K562 (cell line): ENCODE measurements around the gene MMP24OS. TPM values are rescaled to one million over a fixed set of nuclear protein-coding genes. Genes with fewer than 3 reads are reported as not detected.

Experiments
- ATAC-seq: fragments of 200-7000 bp; cut with Tn5 transposase; 3 replicates; pipeline ENCODE4 v1.9.1; 2020; ENCODE audit warnings: moderate library complexity
- BruUV-seq: library from RNA; stranded (reverse); fragments of 400-500 nt; replicated peaks from 2 replicates; lab custom pipeline; 2021; lab: Mats Ljungman, UMichigan
- CTCF ChIA-PET: fragments of 300-600 bp; formaldehyde crosslinking; extraction: SDS; loops from one replicate; lab custom pipeline; 2021; ENCODE audit warnings: low intra/inter-chr PET ratio; lab: Yijun Ruan, JAX
- POLR2A ChIA-PET: fragments of 300-600, 350-650 bp; sonication (Branson Sonifier 250); formaldehyde crosslinking; extraction: SDS; loops from one replicate; lab custom pipeline; 2021; ENCODE audit warnings: antibody characterized with exemption, inconsistent platforms; lab: Yijun Ruan, JAX
- DNase-seq, 4 experiments: peaks; one replicate each; pipeline versions ENCODE4 v3.0.0 to v3.0.0-alpha.2; 2011 to 2018; ENCODE audit warnings: low spot score in 3 of 4, mixed read lengths in 3 of 4; ENCODE audit errors: extremely low read depth in 1 of 4
- FAIRE-seq: peaks from 2 replicates; lab custom pipeline; 2011; peaks lifted over from hg19 to GRCh38; lab: Jason Lieb, UNC
- H2AFZ ChIP-seq: 2 replicates; pipeline ENCODE4 v1.6.0; 2011; ENCODE audit warnings: low read depth, low read length, control low read depth, inconsistent platforms
- H3K27ac ChIP-seq: fragments of 200-600 bp; 3 replicates; pipeline ENCODE4 v1.8.0; 2011; ENCODE audit warnings: low read depth, mild to moderate bottlenecking, control low read depth, inconsistent platforms, low read length, moderate library complexity, mixed read lengths; ENCODE audit errors: extremely low read depth
- H3K27me3 ChIP-seq, 2 experiments: fragments of 300-600 bp in 1 of 2; 2 replicates in 1 of 2; 3 replicates in 1 of 2; pipeline versions ENCODE4 v1.6.0 to v1.8.0; 2011; ENCODE audit warnings: inconsistent platforms in 2 of 2, low read length in 2 of 2, mild to moderate bottlenecking in 1 of 2, mixed read lengths in 1 of 2, moderate library complexity in 1 of 2; ENCODE audit not compliant: control insufficient read depth in 2 of 2, insufficient read depth in 2 of 2
- H3K36me3 ChIP-seq: fragments of 300-600 bp; 3 replicates; pipeline ENCODE4 v1.8.0; 2011; ENCODE audit warnings: mild to moderate bottlenecking, low read length, inconsistent platforms; ENCODE audit not compliant: control insufficient read depth, insufficient read depth
- H3K4me1 ChIP-seq, 2 experiments: fragments of 200-600 bp in 1 of 2; replicated peaks in 1 of 2; 2 replicates in 1 of 2; 3 replicates in 1 of 2; pipeline versions ENCODE4 v1.5.1 to v1.8.0; 2011; ENCODE audit warnings: inconsistent platforms in 2 of 2, low read length in 2 of 2, mild to moderate bottlenecking in 1 of 2, mixed read lengths in 1 of 2, moderate library complexity in 1 of 2; ENCODE audit not compliant: control insufficient read depth in 2 of 2, insufficient read depth in 2 of 2
- H3K4me2 ChIP-seq: 2 replicates; pipeline ENCODE4 v1.6.1; 2011; ENCODE audit warnings: low read length, control low read depth, inconsistent platforms, mixed read lengths; ENCODE audit not compliant: insufficient read depth
- H3K4me3 ChIP-seq: fragments of 200-600 bp; sonication (generic), shearing (Covaris generic); 2 replicates; pipeline ENCODE4 v1.5.1; 2016; ENCODE audit warnings: control low read depth, inconsistent platforms
- H3K79me2 ChIP-seq: fragments of 200-600 bp; 3 replicates; pipeline ENCODE4 v1.8.0; 2011; ENCODE audit warnings: low read length, inconsistent platforms; ENCODE audit not compliant: control insufficient read depth, insufficient read depth
- H3K9ac ChIP-seq, 2 experiments: 2 replicates each; pipeline versions ENCODE4 v1.6.0 to v1.6.1; 2011; ENCODE audit warnings: low read depth in 2 of 2, low read length in 2 of 2, control low read depth in 1 of 2, inconsistent platforms in 1 of 2, mild to moderate bottlenecking in 1 of 2, mixed read lengths in 1 of 2; ENCODE audit not compliant: insufficient read depth in 1 of 2
- H3K9me1 ChIP-seq: one replicate; pipeline ENCODE4 v1.6.0; 2011; ENCODE audit warnings: inconsistent platforms, mild to moderate bottlenecking, low read length, moderate library complexity; ENCODE audit not compliant: control insufficient read depth, insufficient read depth
- H3K9me3 ChIP-seq: replicated peaks from 2 replicates; pipeline ENCODE4 v1.5.1; 2011; ENCODE audit warnings: low read depth, low read length, inconsistent platforms; ENCODE audit not compliant: control insufficient read depth, insufficient read depth
- H4K20me1 ChIP-seq: replicated peaks from 2 replicates; pipeline ENCODE4 v1.6.1; 2011; ENCODE audit warnings: low read length, inconsistent platforms, mixed read lengths; ENCODE audit not compliant: control insufficient read depth, insufficient read depth
- GTF2F1 ChIP-seq: IDR thresholded peaks from 2 replicates; pipeline ENCODE4 v1.6.1; 2011; ENCODE audit warnings: low read depth, low read length, improper control_type of control experiment
- HNRNPK ChIP-seq: fragments of 200-400 bp; formaldehyde crosslinking; IDR thresholded peaks from one replicate; pipeline ENCODE4 v1.6.1; 2018; ENCODE audit warnings: mild to moderate bottlenecking, low read depth, low read length; ENCODE audit not compliant: poor library complexity, severe bottlenecking
- MBD2 ChIP-seq: sonication (generic); IDR thresholded peaks from 2 replicates; pipeline ENCODE4 v1.6.1; 2016; ENCODE audit warnings: low read depth, borderline replicate concordance
- NCOA1 ChIP-seq: fragments of 450-650 bp; IDR thresholded peaks from 2 replicates; pipeline ENCODE4 v1.6.1; 2016; ENCODE audit warnings: low read depth
- PHB2 ChIP-seq: fragments of 450-650 bp; IDR thresholded peaks from 2 replicates; pipeline ENCODE4 v1.6.1; 2017; ENCODE audit warnings: low read depth
- PHTF2 ChIP-seq: fragments of 250-450 bp; sonication (Bioruptor Pico); IDR thresholded peaks from 2 replicates; pipeline ENCODE4 v1.5.0; 2021; ENCODE audit warnings: mild to moderate bottlenecking
- POLR2A ChIP-seq: fragments of 450-650 bp; conservative IDR thresholded peaks from 2 replicates; pipeline ENCODE4 v1.6.1; 2016
- SAP30 ChIP-seq: fragments of 200-600 bp; sonication (generic); IDR thresholded peaks from 2 replicates; pipeline ENCODE4 v1.6.1; 2012; ENCODE audit warnings: borderline replicate concordance, low read depth, mild to moderate bottlenecking, moderate library complexity, low read length, control low read depth, inconsistent platforms; ENCODE audit not compliant: insufficient read depth, poor library complexity, severe bottlenecking
- SIRT6 ChIP-seq: IDR thresholded peaks from one replicate; pipeline ENCODE4 v1.6.1; 2012; ENCODE audit warnings: low read depth, mild to moderate bottlenecking, control low read depth, inconsistent platforms, low read length, moderate library complexity
- SMARCA4 ChIP-seq: fragments of 450-650 bp; IDR thresholded peaks from 2 replicates; pipeline ENCODE4 v1.6.1; 2016
- WGBS: fragments of 100-300 bp; shearing (Covaris generic); methylation state at CpG from one replicate; pipeline ENCODE4 v1.1.6; 2016; ENCODE audit warnings: low coverage, mixed read lengths; ENCODE audit not compliant: insufficient coverage; ENCODE audit errors: missing lambda C conversion rate; 5-methylcytosine and 5-hydroxymethylcytosine counted together
- in situ Hi-C: fragments of 300-500 bp; cut with MboI; formaldehyde crosslinking; loops from 4 replicates; pipeline ENCODE4 v1.15.0; 2018; ENCODE audit warnings: inconsistent platforms, mixed read lengths
- intact Hi-C: fragments of 100-400 bp; cut with micrococcal nuclease; formaldehyde crosslinking; loops from 2 replicates; pipeline ENCODE4 v1.14.2; 2022
- polyA plus RNA-seq, 8 experiments: library from polyadenylated mRNA; depleted of rRNA in 4 of 8; stranded (reverse) in 5 of 8; unstranded in 3 of 8; fragments of >200 nt; fragmentation: Nextera tagmentation in 2 of 8; fragmentation: Illumina TruSeq in 1 of 8; extraction: Ambion mirVana in 2 of 8; extraction: Trizol in 1 of 8; gene quantifications; 2 replicates each; pipeline versions ENCODE4 v1.2.1 to v1.2.3, GENCODE V29; 2011 to 2014; ENCODE audit warnings: inconsistent platforms in 1 of 8, missing spikeins in 1 of 8
- total RNA-seq, 7 experiments: library from RNA; depleted of rRNA in 6 of 7; stranded (reverse); fragments of >200 nt in 6 of 7; fragmentation: Illumina TruSeq in 2 of 7; extraction: Trizol in 2 of 7; gene quantifications; 2 replicates each; pipeline versions ENCODE4 v1.2.1 to v1.2.3, GENCODE V29; 2011 to 2021; ENCODE audit warnings: low replicate concordance in 1 of 7
- TF ChIP-seq, protein P1 (sequence below): fragments of 450-650 bp; IDR thresholded peaks from 2 replicates; pipeline ENCODE4 v1.7.1; 2018; ENCODE audit warnings: mild to moderate bottlenecking, low read depth; ENCODE audit not compliant: partially characterized antibody
- TF ChIP-seq, protein P2 (sequence below), 3 experiments: IDR thresholded peaks in 2 of 3; conservative IDR thresholded peaks in 1 of 3; 2 replicates each; pipeline ENCODE4 v1.5.1; 2011 to 2012; ENCODE audit warnings: low read length in 3 of 3, mild to moderate bottlenecking in 3 of 3, control low read depth in 2 of 3, improper control_type of control experiment in 1 of 3, inconsistent platforms in 1 of 3, low read depth in 1 of 3, mixed read lengths in 1 of 3, moderate library complexity in 1 of 3; ENCODE audit not compliant: insufficient read depth in 2 of 3
- TF ChIP-seq, protein P3 (sequence below): fragments of 450-650 bp; formaldehyde crosslinking; conservative IDR thresholded peaks from 2 replicates; pipeline ENCODE4 v1.4.0; 2022; ENCODE audit warnings: mild to moderate bottlenecking, missing genetic modification characterization
- TF ChIP-seq, protein P4 (sequence below): fragments of 250-450 bp; sonication (Bioruptor Pico); IDR thresholded peaks from 2 replicates; pipeline ENCODE4 v1.4.0; 2020; ENCODE audit warnings: mild to moderate bottlenecking, moderate library complexity, borderline replicate concordance

MMP24OS gene
- total and polyA plus RNA-seq, 9 of the 15 experiments (the other 6 are each of a cell fraction or from before 2014, with no cell fraction given), result 0.92 to 41.5 (median 11.4) TPM

DNA sequence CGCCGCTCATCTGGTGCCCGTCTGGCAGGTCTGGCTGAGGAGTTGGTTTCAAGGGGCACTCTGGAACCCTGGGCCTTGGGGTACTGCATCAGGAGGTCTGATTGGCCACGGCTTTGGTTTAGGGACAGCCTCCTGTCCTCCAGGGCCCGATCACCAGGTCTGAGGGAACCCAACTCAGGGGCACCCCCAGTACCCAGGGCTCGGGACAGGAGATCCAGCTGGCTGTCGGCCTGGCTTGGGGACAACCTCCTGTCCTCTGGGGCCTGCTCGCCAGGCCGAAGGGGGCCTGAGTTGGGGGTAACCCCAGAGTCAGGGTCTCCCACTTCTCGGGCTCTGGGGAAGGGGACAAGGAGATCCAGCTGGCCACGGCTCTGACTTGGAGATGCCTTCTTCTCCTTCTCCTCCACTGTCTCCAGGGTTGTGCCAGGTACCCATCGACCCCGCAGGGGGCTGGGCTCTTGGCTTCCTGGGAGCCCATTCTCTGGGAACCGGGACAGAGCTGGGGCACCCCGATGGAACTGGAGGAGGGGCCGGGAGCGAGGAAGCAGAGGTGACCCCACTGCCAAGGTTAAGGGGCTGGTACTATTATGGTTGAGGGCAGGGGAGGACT, 9.1 kb upstream of the MMP24OS start:
- intact Hi-C loops, result no loop called here
- no peaks in the 10 kb centered on the region for H3K9me1 ChIP-seq
- H3K36me3 ChIP-seq, result peaks cover 13% of the 10 kb centered on the region
- H3K4me1 ChIP-seq, result peaks cover 10 to 50% of the 10 kb centered on the region in 2 experiments; a peak in 4 of 5 replicates
- no peak overlapping the region for H2AFZ ChIP-seq
- 71% methylated on average over 13 of the region's 17 CpGs for WGBS
- DNase-seq (no peak), FAIRE-seq (no peak)
- no peak overlapping the region for H3K4me3 ChIP-seq
- ChIA-PET POLR2A (interaction anchor here (0.7 to 1.1 kb wide), 2 partner anchors 12 to 413 kb away, joined by 3 read pairs; no protein-coding TSS in a partner anchor), CTCF (no interaction called here)
- no peak overlapping the region for H3K4me2 ChIP-seq
- H3K27ac ChIP-seq, result no peak overlapping the region
- TF ChIP-seq NCOA1, result no peak
- TF ChIP-seq MBD2, result no peak
- TF ChIP-seq, protein P1, sequence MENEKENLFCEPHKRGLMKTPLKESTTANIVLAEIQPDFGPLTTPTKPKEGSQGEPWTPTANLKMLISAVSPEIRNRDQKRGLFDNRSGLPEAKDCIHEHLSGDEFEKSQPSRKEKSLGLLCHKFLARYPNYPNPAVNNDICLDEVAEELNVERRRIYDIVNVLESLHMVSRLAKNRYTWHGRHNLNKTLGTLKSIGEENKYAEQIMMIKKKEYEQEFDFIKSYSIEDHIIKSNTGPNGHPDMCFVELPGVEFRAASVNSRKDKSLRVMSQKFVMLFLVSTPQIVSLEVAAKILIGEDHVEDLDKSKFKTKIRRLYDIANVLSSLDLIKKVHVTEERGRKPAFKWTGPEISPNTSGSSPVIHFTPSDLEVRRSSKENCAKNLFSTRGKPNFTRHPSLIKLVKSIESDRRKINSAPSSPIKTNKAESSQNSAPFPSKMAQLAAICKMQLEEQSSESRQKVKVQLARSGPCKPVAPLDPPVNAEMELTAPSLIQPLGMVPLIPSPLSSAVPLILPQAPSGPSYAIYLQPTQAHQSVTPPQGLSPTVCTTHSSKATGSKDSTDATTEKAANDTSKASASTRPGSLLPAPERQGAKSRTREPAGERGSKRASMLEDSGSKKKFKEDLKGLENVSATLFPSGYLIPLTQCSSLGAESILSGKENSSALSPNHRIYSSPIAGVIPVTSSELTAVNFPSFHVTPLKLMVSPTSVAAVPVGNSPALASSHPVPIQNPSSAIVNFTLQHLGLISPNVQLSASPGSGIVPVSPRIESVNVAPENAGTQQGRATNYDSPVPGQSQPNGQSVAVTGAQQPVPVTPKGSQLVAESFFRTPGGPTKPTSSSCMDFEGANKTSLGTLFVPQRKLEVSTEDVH, result no peak
- TF ChIP-seq, protein P2, sequence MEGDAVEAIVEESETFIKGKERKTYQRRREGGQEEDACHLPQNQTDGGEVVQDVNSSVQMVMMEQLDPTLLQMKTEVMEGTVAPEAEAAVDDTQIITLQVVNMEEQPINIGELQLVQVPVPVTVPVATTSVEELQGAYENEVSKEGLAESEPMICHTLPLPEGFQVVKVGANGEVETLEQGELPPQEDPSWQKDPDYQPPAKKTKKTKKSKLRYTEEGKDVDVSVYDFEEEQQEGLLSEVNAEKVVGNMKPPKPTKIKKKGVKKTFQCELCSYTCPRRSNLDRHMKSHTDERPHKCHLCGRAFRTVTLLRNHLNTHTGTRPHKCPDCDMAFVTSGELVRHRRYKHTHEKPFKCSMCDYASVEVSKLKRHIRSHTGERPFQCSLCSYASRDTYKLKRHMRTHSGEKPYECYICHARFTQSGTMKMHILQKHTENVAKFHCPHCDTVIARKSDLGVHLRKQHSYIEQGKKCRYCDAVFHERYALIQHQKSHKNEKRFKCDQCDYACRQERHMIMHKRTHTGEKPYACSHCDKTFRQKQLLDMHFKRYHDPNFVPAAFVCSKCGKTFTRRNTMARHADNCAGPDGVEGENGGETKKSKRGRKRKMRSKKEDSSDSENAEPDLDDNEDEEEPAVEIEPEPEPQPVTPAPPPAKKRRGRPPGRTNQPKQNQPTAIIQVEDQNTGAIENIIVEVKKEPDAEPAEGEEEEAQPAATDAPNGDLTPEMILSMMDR (IDR thresholded peaks at IDR 0.05 in 2 of 3, conservative IDR thresholded peaks at IDR 0.05 in 1 of 3; ENCODE audit: insufficient read depth in 2 of 3, low read depth in 1 of 3, low read length in 3 of 3), result no peak
- TF ChIP-seq PHB2, result no peak
- no peak for TF ChIP-seq GTF2F1
- no peak for TF ChIP-seq SIRT6
- TF ChIP-seq SAP30, result no peak
- TF ChIP-seq PHTF2, result no peak
- TF ChIP-seq, protein P3, sequence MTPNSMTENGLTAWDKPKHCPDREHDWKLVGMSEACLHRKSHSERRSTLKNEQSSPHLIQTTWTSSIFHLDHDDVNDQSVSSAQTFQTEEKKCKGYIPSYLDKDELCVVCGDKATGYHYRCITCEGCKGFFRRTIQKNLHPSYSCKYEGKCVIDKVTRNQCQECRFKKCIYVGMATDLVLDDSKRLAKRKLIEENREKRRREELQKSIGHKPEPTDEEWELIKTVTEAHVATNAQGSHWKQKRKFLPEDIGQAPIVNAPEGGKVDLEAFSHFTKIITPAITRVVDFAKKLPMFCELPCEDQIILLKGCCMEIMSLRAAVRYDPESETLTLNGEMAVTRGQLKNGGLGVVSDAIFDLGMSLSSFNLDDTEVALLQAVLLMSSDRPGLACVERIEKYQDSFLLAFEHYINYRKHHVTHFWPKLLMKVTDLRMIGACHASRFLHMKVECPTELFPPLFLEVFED, result no peak
- TF ChIP-seq POLR2A, result no peak
- no peak for TF ChIP-seq HNRNPK
- TF ChIP-seq, protein P4, sequence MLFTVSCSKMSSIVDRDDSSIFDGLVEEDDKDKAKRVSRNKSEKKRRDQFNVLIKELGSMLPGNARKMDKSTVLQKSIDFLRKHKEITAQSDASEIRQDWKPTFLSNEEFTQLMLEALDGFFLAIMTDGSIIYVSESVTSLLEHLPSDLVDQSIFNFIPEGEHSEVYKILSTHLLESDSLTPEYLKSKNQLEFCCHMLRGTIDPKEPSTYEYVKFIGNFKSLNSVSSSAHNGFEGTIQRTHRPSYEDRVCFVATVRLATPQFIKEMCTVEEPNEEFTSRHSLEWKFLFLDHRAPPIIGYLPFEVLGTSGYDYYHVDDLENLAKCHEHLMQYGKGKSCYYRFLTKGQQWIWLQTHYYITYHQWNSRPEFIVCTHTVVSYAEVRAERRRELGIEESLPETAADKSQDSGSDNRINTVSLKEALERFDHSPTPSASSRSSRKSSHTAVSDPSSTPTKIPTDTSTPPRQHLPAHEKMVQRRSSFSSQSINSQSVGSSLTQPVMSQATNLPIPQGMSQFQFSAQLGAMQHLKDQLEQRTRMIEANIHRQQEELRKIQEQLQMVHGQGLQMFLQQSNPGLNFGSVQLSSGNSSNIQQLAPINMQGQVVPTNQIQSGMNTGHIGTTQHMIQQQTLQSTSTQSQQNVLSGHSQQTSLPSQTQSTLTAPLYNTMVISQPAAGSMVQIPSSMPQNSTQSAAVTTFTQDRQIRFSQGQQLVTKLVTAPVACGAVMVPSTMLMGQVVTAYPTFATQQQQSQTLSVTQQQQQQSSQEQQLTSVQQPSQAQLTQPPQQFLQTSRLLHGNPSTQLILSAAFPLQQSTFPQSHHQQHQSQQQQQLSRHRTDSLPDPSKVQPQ, result no peak
- no peak for TF ChIP-seq SMARCA4
- TF ChIP-seq, all 486 proteins: peak for 0
- ATAC-seq, result no peak
- peaks cover 0 to 13% of the 10 kb centered on the region in 2 experiments; a peak in 2 of 5 replicates for H3K27me3 ChIP-seq
- peak overlapping the region in 1 of 2 experiments; percentile 61; a peak in 1 of 4 replicates for H3K9ac ChIP-seq
- no peaks in the 10 kb centered on the region for H3K9me3 ChIP-seq
- in situ Hi-C loops, result no loop called here
- no peaks in the 10 kb centered on the region for H4K20me1 ChIP-seq
- H3K79me2 ChIP-seq, result peaks cover 29% of the 10 kb centered on the region
- BruUV-seq, result no TSS peak
